ENCODE data around the gene PSMA5. TPM values are rescaled to one million over a fixed set of nuclear protein-coding genes. Genes with fewer than 3 reads are reported as not detected.

Gene PSMA5
- total and polyA plus RNA-seq, 2 of the 13 experiments (the other 11 are each of a cell fraction or from before 2014, with no cell fraction given), result 140 to 169 TPM

DNA sequence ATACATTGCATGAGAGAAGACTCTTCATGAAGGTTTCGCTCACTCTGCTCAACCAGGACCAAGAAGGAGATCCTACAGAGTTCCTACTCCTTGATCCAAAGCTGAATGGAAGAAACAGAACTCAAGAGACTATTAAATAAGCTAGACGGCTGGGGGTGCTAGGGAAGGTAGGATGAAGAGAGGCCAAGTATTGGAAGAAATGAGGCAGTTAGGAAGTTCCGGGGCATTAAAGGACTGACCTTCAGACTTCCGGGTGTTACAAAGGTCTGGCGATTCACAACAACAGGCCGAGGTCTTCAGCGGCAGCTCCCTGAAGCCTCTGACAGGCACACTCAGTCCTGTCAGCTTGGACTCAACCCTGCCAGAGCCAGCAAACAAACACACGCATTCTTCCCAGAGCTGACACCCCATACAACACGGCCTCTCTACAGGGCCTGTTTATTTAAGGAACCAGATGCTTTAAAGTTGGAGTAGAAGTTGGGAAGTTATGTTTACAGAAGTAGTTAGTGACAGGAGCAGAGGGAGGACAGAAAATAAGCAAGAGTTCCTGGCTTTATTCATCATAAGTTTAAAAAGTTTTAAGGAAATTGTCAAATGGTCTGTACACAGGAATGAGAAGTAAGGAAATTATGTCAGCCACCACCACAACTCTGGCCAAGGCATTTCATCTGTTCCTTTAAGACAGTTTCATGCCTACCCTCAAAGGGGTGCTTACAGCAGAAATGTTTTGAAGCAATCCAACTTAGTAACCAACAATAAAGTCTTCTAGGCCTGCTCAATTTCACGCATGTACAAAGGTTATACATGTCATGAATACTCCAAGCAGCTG is 33.2 kb downstream of the PSMA5 start (continued):
- TF ChIP-seq ZNF816 (CRISPR knock-in tag; IDR thresholded peaks at IDR 0.05; ENCODE audit: borderline replicate concordance) (peak; percentile 93; the same call in 1 of the 2 replicates), RCOR2 (CRISPR knock-in tag; IDR thresholded peaks at IDR 0.05) (peak; percentile 82), ZNF292 (CRISPR knock-in tag; IDR thresholded peaks at IDR 0.05; ENCODE audit: borderline replicate concordance, low read depth) (peak; percentile 100), TOE1 (CRISPR knock-in tag; IDR thresholded peaks at IDR 0.05) (no peak; the same call in 1 of the 2 replicates), NAIF1 (CRISPR knock-in tag; IDR thresholded peaks at IDR 0.05; ENCODE audit: borderline replicate concordance) (no peak), BRD4 (CRISPR knock-in tag; IDR thresholded peaks at IDR 0.05) (no peak), ELF4 (CRISPR knock-in tag; IDR thresholded peaks at IDR 0.05; ENCODE audit: borderline replicate concordance) (peak; percentile 95), ZNF7 (CRISPR knock-in tag; IDR thresholded peaks at IDR 0.05) (no peak), PCBP1 (IDR thresholded peaks at IDR 0.05; ENCODE audit: borderline replicate concordance, low read depth, low read length) (no peak), ZNF160 (CRISPR knock-in tag; IDR thresholded peaks at IDR 0.05) (no peak), REXO4 (CRISPR knock-in tag; IDR thresholded peaks at IDR 0.05; ENCODE audit: borderline replicate concordance) (no peak), SAP130 (CRISPR knock-in tag; IDR thresholded peaks at IDR 0.05; ENCODE audit: low read depth) (peak; percentile 99), ADNP (CRISPR knock-in tag; IDR thresholded peaks at IDR 0.05) (no peak), SP5 (CRISPR knock-in tag; IDR thresholded peaks at IDR 0.05; ENCODE audit: borderline replicate concordance, low read depth) (peak; percentile 59; the same call in 1 of the 2 replicates)
- TF ChIP-seq, protein P1, sequence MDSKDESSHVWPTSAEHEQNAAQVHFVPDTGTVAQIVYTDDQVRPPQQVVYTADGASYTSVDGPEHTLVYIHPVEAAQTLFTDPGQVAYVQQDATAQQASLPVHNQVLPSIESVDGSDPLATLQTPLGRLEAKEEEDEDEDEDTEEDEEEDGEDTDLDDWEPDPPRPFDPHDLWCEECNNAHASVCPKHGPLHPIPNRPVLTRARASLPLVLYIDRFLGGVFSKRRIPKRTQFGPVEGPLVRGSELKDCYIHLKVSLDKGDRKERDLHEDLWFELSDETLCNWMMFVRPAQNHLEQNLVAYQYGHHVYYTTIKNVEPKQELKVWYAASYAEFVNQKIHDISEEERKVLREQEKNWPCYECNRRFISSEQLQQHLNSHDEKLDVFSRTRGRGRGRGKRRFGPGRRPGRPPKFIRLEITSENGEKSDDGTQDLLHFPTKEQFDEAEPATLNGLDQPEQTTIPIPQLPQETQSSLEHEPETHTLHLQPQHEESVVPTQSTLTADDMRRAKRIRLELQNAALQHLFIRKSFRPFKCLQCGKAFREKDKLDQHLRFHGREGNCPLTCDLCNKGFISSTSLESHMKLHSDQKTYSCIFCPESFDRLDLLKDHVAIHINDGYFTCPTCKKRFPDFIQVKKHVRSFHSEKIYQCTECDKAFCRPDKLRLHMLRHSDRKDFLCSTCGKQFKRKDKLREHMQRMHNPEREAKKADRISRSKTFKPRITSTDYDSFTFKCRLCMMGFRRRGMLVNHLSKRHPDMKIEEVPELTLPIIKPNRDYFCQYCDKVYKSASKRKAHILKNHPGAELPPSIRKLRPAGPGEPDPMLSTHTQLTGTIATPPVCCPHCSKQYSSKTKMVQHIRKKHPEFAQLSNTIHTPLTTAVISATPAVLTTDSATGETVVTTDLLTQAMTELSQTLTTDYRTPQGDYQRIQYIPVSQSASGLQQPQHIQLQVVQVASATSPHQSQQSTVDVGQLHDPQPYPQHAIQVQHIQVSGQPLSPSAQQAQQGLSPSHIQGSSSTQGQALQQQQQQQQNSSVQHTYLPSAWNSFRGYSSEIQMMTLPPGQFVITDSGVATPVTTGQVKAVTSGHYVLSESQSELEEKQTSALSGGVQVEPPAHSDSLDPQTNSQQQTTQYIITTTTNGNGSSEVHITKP (CRISPR knock-in tag; IDR thresholded peaks at IDR 0.05; ENCODE audit: low read depth), result peak; percentile 76; the same call in 1 of the 2 replicates
- TF ChIP-seq, protein P2, sequence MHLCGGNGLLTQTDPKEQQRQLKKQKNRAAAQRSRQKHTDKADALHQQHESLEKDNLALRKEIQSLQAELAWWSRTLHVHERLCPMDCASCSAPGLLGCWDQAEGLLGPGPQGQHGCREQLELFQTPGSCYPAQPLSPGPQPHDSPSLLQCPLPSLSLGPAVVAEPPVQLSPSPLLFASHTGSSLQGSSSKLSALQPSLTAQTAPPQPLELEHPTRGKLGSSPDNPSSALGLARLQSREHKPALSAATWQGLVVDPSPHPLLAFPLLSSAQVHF (CRISPR knock-in tag; IDR thresholded peaks at IDR 0.05), result no peak
- TF ChIP-seq, protein P3, sequence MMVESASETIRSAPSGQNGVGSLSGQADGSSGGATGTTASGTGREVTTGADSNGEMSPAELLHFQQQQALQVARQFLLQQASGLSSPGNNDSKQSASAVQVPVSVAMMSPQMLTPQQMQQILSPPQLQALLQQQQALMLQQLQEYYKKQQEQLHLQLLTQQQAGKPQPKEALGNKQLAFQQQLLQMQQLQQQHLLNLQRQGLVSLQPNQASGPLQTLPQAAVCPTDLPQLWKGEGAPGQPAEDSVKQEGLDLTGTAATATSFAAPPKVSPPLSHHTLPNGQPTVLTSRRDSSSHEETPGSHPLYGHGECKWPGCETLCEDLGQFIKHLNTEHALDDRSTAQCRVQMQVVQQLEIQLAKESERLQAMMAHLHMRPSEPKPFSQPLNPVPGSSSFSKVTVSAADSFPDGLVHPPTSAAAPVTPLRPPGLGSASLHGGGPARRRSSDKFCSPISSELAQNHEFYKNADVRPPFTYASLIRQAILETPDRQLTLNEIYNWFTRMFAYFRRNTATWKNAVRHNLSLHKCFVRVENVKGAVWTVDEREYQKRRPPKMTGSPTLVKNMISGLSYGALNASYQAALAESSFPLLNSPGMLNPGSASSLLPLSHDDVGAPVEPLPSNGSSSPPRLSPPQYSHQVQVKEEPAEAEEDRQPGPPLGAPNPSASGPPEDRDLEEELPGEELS (CRISPR knock-in tag; IDR thresholded peaks at IDR 0.05), result peak; percentile 99
